IMR-90 (cell line): Measurements from ENCODE around the gene EXOG. TPM values are rescaled to one million over a fixed set of nuclear protein-coding genes. Genes with fewer than 3 reads are reported as not detected.
A peak's percentile ranks its signal among the peaks of the same experiment; 100 is the strongest.

ENCODE experiments used
- ATAC-seq: fragments of 200-7000 bp; cut with Tn5 transposase; 2 replicates; pipeline ENCODE4 v1.9.1; 2020; ENCODE audit warnings: low read depth, mild to moderate bottlenecking, moderate library complexity
- BruUV-seq: library from RNA; stranded (reverse); fragments of 400-500 nt; replicated peaks from 2 replicates; lab custom pipeline; 2021; lab: Mats Ljungman, UMichigan
- CTCF ChIA-PET: fragments of 300-600 bp; formaldehyde crosslinking; extraction: SDS; loops from one replicate; lab custom pipeline; 2021; ENCODE audit warnings: antibody characterized with exemption; lab: Yijun Ruan, JAX
- POLR2A ChIA-PET: fragments of 300-600 bp; sonication (Branson Sonifier 250); formaldehyde crosslinking; loops from one replicate; lab custom pipeline; 2022; ENCODE audit warnings: antibody characterized with exemption; ENCODE audit not compliant: unreplicated experiment; lab: Charles Lee
- DNase-seq: peaks from one replicate; pipeline ENCODE4 v3.0.0; 2013
- H2AFZ ChIP-seq: replicated peaks from 2 replicates; pipeline ENCODE3; 2013; ENCODE audit warnings: low read length, mild to moderate bottlenecking; ENCODE audit not compliant: poor library complexity
- H2AK5ac ChIP-seq: 2 replicates; pipeline ENCODE4 v1.6.1; 2013; ENCODE audit warnings: low read depth, low read length, inconsistent platforms
- H2AK9ac ChIP-seq: replicated peaks from 2 replicates; pipeline ENCODE3; 2013; ENCODE audit warnings: mild to moderate bottlenecking, low read depth, low read length, moderate library complexity; ENCODE audit not compliant: poor library complexity
- H2BK120ac ChIP-seq: 2 replicates; pipeline ENCODE4 v1.6.1; 2013; ENCODE audit warnings: low read depth, low read length, inconsistent platforms
- H2BK15ac ChIP-seq: 3 replicates; pipeline ENCODE4 v1.6.1; 2013; ENCODE audit warnings: low read depth, low read length, inconsistent platforms
- H2BK20ac ChIP-seq: 2 replicates; pipeline ENCODE4 v1.6.1; 2013; ENCODE audit warnings: low read depth, mild to moderate bottlenecking, inconsistent platforms, low read length, moderate library complexity
- H2BK5ac ChIP-seq: 2 replicates; pipeline ENCODE4 v1.6.1; 2013; ENCODE audit warnings: mild to moderate bottlenecking, low read depth, low read length, inconsistent platforms; ENCODE audit not compliant: poor library complexity, severe bottlenecking
- H3K14ac ChIP-seq: replicated peaks from 2 replicates; pipeline ENCODE4 v1.6.1; 2013; ENCODE audit warnings: low read depth, low read length, inconsistent platforms
- H3K18ac ChIP-seq: 2 replicates; pipeline ENCODE4 v1.6.1; 2013; ENCODE audit warnings: low read depth, low read length, control low read depth
- H3K23ac ChIP-seq: 2 replicates; pipeline ENCODE4 v1.6.1; 2013; ENCODE audit warnings: low read depth, low read length, inconsistent platforms
- H3K27ac ChIP-seq: 2 replicates; pipeline ENCODE4 v1.5.1; 2013; ENCODE audit warnings: mild to moderate bottlenecking, control low read depth, low read length; ENCODE audit not compliant: insufficient read depth
- H3K27me3 ChIP-seq: 2 replicates; pipeline ENCODE4 v1.6.1; 2013; ENCODE audit warnings: low read length; ENCODE audit not compliant: control insufficient read depth, insufficient read depth
- H3K36me3 ChIP-seq: 2 replicates; pipeline ENCODE4 v1.6.1; 2013; ENCODE audit warnings: low read length, mixed read lengths; ENCODE audit not compliant: control insufficient read depth, insufficient read depth
- H3K4ac ChIP-seq: 2 replicates; pipeline ENCODE4 v1.6.1; 2013; ENCODE audit warnings: low read depth, low read length, inconsistent platforms
- H3K4me1 ChIP-seq: 2 replicates; pipeline ENCODE4 v1.6.1; 2013; ENCODE audit warnings: low read length, mixed read lengths; ENCODE audit not compliant: control insufficient read depth, insufficient read depth
- H3K4me2 ChIP-seq: 2 replicates; pipeline ENCODE4 v1.6.1; 2013; ENCODE audit warnings: low read depth, mild to moderate bottlenecking, control low read depth, low read length, moderate library complexity
- H3K4me3 ChIP-seq: 2 replicates; pipeline ENCODE4 v1.5.1; 2013; ENCODE audit warnings: low read depth, mild to moderate bottlenecking, control low read depth, low read length, moderate library complexity; ENCODE audit not compliant: insufficient read depth
- H3K56ac ChIP-seq: 2 replicates; pipeline ENCODE4 v1.6.1; 2013; ENCODE audit warnings: low read length, inconsistent platforms; ENCODE audit not compliant: insufficient read depth; ENCODE audit errors: extremely low read depth
- H3K79me1 ChIP-seq, 2 experiments: 2 replicates each; pipeline ENCODE4 v1.6.1; 2013; ENCODE audit warnings: low read length in 2 of 2, inconsistent platforms in 1 of 2, low read depth in 1 of 2
- H3K9ac ChIP-seq: 2 replicates; pipeline ENCODE4 v1.6.1; 2013; ENCODE audit warnings: low read depth, low read length, control low read depth
- H3K9me1 ChIP-seq: 2 replicates; pipeline ENCODE4 v1.6.1; 2013; ENCODE audit warnings: low read length, inconsistent platforms; ENCODE audit not compliant: insufficient read depth
- H3K9me3 ChIP-seq: 2 replicates; pipeline ENCODE4 v1.6.1; 2013; ENCODE audit warnings: low read length; ENCODE audit not compliant: control insufficient read depth, insufficient read depth
- H4K20me1 ChIP-seq: 2 replicates; pipeline ENCODE4 v1.6.1; 2013; ENCODE audit warnings: low read length, inconsistent platforms; ENCODE audit not compliant: insufficient read depth
- H4K5ac ChIP-seq: 2 replicates; pipeline ENCODE4 v1.6.1; 2013; ENCODE audit warnings: mild to moderate bottlenecking, low read depth, low read length, control low read depth
- H4K8ac ChIP-seq, 2 experiments: 2 replicates each; pipeline ENCODE4 v1.6.1; 2013; ENCODE audit warnings: low read depth in 2 of 2, low read length in 2 of 2, control low read depth in 1 of 2, inconsistent platforms in 1 of 2
- H4K91ac ChIP-seq: 2 replicates; pipeline ENCODE4 v1.6.1; 2013; ENCODE audit warnings: low read depth, low read length, inconsistent platforms; ENCODE audit not compliant: insufficient read depth
- BHLHE40 ChIP-seq: fragments of 150-350 bp; IDR thresholded peaks from 2 replicates; pipeline ENCODE4 v1.6.1; 2016; ENCODE audit warnings: mild to moderate bottlenecking, low read depth, low read length
- MAFK ChIP-seq: IDR thresholded peaks from 2 replicates; pipeline ENCODE4 v1.6.1; 2012; ENCODE audit warnings: low read depth, low read length, improper control_type of control experiment
- POLR2A ChIP-seq: IDR thresholded peaks from 2 replicates; pipeline ENCODE4 v1.6.1; 2012; ENCODE audit warnings: mild to moderate bottlenecking, low read depth, low read length
- RAD21 ChIP-seq: IDR thresholded peaks from 2 replicates; pipeline ENCODE4 v1.6.1; 2012; ENCODE audit warnings: low read length, improper control_type of control experiment
- WGBS, 2 experiments: methylation state at CpG; one replicate each; pipeline versions ENCODE4 v1.1.5 to v1.1.7; 2013; ENCODE audit warnings: missing lambda C conversion rate in 2 of 2; ENCODE audit not compliant: insufficient read length in 1 of 2; ENCODE audit errors: extremely low coverage in 2 of 2; 5-methylcytosine and 5-hydroxymethylcytosine counted together
- dilution Hi-C: fragments of 300-500 bp; cut with HindIII; formaldehyde crosslinking; loops from one replicate; pipeline ENCODE4 v1.14.3; 2018; ENCODE audit warnings: low sequenced_read_pairs; ENCODE audit not compliant: unreplicated experiment
- in situ Hi-C: fragments of 300-500 bp; cut with MboI; formaldehyde crosslinking; loops from 3 replicates; pipeline ENCODE4 v1.14.3; 2019; ENCODE audit warnings: low sequenced_read_pairs, inconsistent platforms, mixed read lengths
- intact Hi-C: fragments of 100-400 bp; cut with micrococcal nuclease; formaldehyde crosslinking; loops from 2 replicates; pipeline ENCODE4 v1.10.0; 2022
- polyA plus RNA-seq, 3 experiments: library from polyadenylated mRNA; depleted of rRNA; stranded (reverse); fragments of >200 nt; gene quantifications; 2 replicates each; pipeline ENCODE4 v1.2.3, GENCODE V29; 2012; ENCODE audit warnings: low replicate concordance in 1 of 3
- total RNA-seq: library from RNA; depleted of rRNA; stranded (reverse); fragments of >200 nt; gene quantifications from 2 replicates; pipeline ENCODE4 v1.2.3, GENCODE V29; 2012

Gene EXOG
- total and polyA plus RNA-seq, 2 of the 4 experiments (the other 2 are of a cell fraction), result 10.2 to 15.0 TPM

DNA sequence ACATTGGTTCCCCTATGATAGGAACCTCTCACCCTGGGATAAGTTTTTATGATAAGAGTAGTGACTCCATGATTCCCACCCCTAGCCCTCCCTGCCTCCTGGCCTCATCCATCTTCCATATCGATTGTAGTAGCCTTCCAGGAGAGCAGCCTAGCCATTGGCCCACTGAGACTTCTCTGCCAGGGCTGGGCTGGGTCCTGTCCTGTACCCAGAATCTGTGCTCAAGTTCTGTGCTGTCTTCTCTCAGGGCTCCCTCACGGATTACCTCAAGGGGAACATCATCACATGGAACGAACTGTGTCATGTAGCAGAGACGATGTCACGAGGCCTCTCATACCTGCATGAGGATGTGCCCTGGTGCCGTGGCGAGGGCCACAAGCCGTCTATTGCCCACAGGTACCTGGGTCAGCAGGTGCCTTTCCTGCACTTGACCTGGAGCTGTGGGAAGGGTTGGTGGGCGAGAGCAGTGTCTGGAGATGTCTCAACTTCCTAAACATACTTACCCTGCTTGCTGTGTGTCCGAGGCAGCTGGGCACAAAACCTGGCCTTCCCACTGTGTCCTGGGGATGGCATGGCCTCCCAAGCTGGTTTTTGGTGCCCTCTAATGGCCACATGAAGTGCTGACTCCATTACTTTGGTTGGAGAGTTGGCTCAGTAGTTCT, 16.6 kb upstream of the EXOG start (continued):
- TF ChIP-seq RAD21 (peak; percentile 95), BHLHE40 (no peak)

DNA sequence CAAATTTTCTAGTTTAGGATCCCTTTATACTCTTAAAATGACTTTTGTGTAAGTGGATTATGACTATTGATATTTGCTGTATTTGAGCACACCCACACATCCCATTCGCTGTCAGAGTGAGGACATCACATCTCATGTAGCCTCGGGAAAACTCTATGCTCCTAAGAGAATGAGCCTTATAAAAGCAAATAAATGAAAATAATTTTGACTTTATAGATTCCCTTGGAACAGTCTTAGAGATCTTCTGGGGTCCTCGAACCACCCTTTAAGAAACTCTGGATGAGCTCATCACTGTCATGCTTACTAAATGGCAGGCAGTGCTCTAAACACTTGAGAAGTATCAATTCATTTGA, 16.1 kb upstream of the EXOG start:
- Histone ChIP-seq H3K14ac (no peak overlapping the region), H4K5ac (no peak overlapping the region), H4K8ac (no peak overlapping the region), H2BK5ac (no peak overlapping the region), H3K23ac (no peak overlapping the region), H3K4ac (no peak overlapping the region), H3K56ac (no peak overlapping the region), H2BK120ac (no peak overlapping the region), H3K79me1 (no peaks in the 10 kb centered on the region), H4K91ac (no peak overlapping the region), H2BK20ac (no peak overlapping the region), H3K27ac (no peak overlapping the region), H3K9me1 (no peaks in the 10 kb centered on the region), H3K9ac (no peak overlapping the region), H3K36me3 (peaks cover 22% of the 10 kb centered on the region), H3K4me1 (no peaks in the 10 kb centered on the region), H3K27me3 (no peaks in the 10 kb centered on the region), H3K4me2 (no peak overlapping the region), H3K9me3 (no peaks in the 10 kb centered on the region), H2BK15ac (no peak overlapping the region), H2AFZ (no peak overlapping the region), H4K20me1 (peaks cover 5% of the 10 kb centered on the region), H2AK5ac (no peak overlapping the region), H3K4me3 (no peak overlapping the region), H3K18ac (no peak overlapping the region), H2AK9ac (no peak overlapping the region)
- no CpG with 5 or more reads among the region's 3 CpGs for WGBS, 2 experiments
- ATAC-seq, result no peak
- BruUV-seq, result no TSS peak
- ChIA-PET POLR2A (no interaction called here), CTCF (interaction anchor here (0.7 to 2.6 kb wide), 6 partner anchors 10 to 140 kb away, joined by 3 to 20 read pairs (median 4); partner anchors contain the start of genes EXOG and XYLB)
- DNase-seq, result no peak
- in situ Hi-C loops, result loop anchor here (5.0 to 10.0 kb wide), 2 partner anchors 133 to 345 kb away; partner anchors contain the start of genes ACAA1, MYD88 and XYLB
- intact Hi-C loops, result loop anchor here (1.0 kb wide), 3 partner anchors 134 to 476 kb away; partner anchors contain the start of gene XYLB
- dilution Hi-C loops, result loop anchor here (25.0 kb wide), 1 partner anchor 118 kb away; no protein-coding TSS in a partner anchor
- TF ChIP-seq MAFK (no peak), POLR2A (no peak)
